Body of pancreas (tissue), 4 donors: ENCODE measurements around the gene SCN4A. TPM values are rescaled to one million over a fixed set of nuclear protein-coding genes. Genes with fewer than 3 reads are reported as not detected.

ENCODE experiments used
- ATAC-seq: fragments of 150-250 bp; one replicate; pipeline ENCODE4 v1.9.1; 2016
- DNase-seq, 4 donors: peaks; one replicate each; pipeline ENCODE4 v3.0.0-alpha.2; 2019
- H3K27ac ChIP-seq, 4 donors: fragments of 200-600 bp; sonication (generic); 1 replicate in 3 of 4; 2 replicates in 1 of 4; pipeline versions ENCODE4 v1.5.1 to v1.6.1; 2016 to 2019; ENCODE audit warnings: mild to moderate bottlenecking in 1 of 4, mixed read lengths in 1 of 4, moderate library complexity in 1 of 4
- H3K27me3 ChIP-seq, 2 donors: fragments of 200-600 bp; sonication (generic); one replicate each; pipeline ENCODE4 v1.6.0; 2016; ENCODE audit warnings: mild to moderate bottlenecking in 1 of 2
- H3K36me3 ChIP-seq, 2 donors: fragments of 200-600 bp; sonication (generic); replicated peaks in 1 of 2; 2 replicates each; pipeline ENCODE4 v1.5.1; 2016; ENCODE audit warnings: low read depth in 2 of 2; ENCODE audit not compliant: insufficient read depth in 1 of 2
- H3K4me1 ChIP-seq: fragments of 200-600 bp; sonication (generic); one replicate; pipeline ENCODE4 v1.6.0; 2016
- H3K4me3 ChIP-seq, 2 donors: fragments of 200-600 bp; sonication (generic); 1 replicate in 1 of 2; 2 replicates in 1 of 2; pipeline ENCODE4 v1.5.1; 2016 to 2019
- H3K9me3 ChIP-seq, 3 donors: fragments of 200-600 bp; sonication (generic); 1 replicate in 2 of 3; 2 replicates in 1 of 3; pipeline ENCODE4 v1.5.1; 2016
- CTCF ChIP-seq, 7 experiments: fragments of 450-650 bp in 4 of 7; fragments of 200-600 bp in 3 of 7; sonication (generic) in 3 of 7; IDR thresholded peaks; one replicate each; pipeline ENCODE4 v1.5.1; 2016 to 2019; ENCODE audit warnings: antibody characterized with exemption in 7 of 7
- POLR2A ChIP-seq, 3 donors: fragments of 450-650 bp; IDR thresholded peaks; one replicate each; pipeline ENCODE4 v1.6.1; 2016; ENCODE audit warnings: antibody characterized with exemption in 3 of 3, mild to moderate bottlenecking in 2 of 3
- WGBS, 2 donors: methylation state at CpG; one replicate each; pipeline ENCODE4 v1.1.5; 2017; 5-methylcytosine and 5-hydroxymethylcytosine counted together
- intact Hi-C: fragments of 100-400 bp; cut with DNase I; formaldehyde crosslinking; loops from one replicate; pipeline ENCODE4 v1.15.1; 2023
- total RNA-seq, 2 donors: library from RNA; depleted of rRNA; stranded (reverse); fragments of >200 nt; gene quantifications; one replicate each; pipeline ENCODE4 v1.1.0, GENCODE V29; 2016

The SCN4A gene
- total RNA-seq, 2 donors from 2014 or later, result 0.26 to 1.3 TPM

- Histone ChIP-seq H3K4me3 (no peak overlapping the region), H3K4me1 (peaks cover 20% of the 10 kb centered on the region), H3K27me3 (no peaks in the 10 kb centered on the region), H3K9me3 (no peaks in the 10 kb centered on the region), H3K27ac (no peak overlapping the region), H3K36me3 (no peaks in the 10 kb centered on the region)
- intact Hi-C loops, result no loop called here
- TF ChIP-seq CTCF (IDR thresholded peaks at IDR 0.05) (no peak), POLR2A (IDR thresholded peaks at IDR 0.05) (no peak)
- 43 to 44% methylated on average over 23 to 33 of the region's 35 CpGs for WGBS, 2 donors
- DNase-seq (peak in 1 of 4 donors; percentile 7), ATAC-seq (no peak)
Observed at GRCh38 chr17:63988741-63989621, 16.3 kb upstream of the SCN4A start.

GRCh38 chr17:63988127-63988478 is 15.4 kb upstream of the SCN4A start:
- no peak for DNase-seq
- Histone ChIP-seq H3K4me1 (peaks cover 20% of the 10 kb centered on the region), H3K4me3 (no peak overlapping the region)

GRCh38 chr17:63987221-63988126 is 14.8 kb upstream of the SCN4A start:
- H3K9me3 ChIP-seq, result no peaks in the 10 kb centered on the region
- intact Hi-C loops, result no loop called here
- WGBS, 2 donors, result 60 to 69% methylated on average over 13 to 18 of the region's 18 CpGs
- H3K36me3 ChIP-seq, result no peaks in the 10 kb centered on the region
- TF ChIP-seq CTCF (IDR thresholded peaks at IDR 0.05), result no peak
- no peak for TF ChIP-seq POLR2A (IDR thresholded peaks at IDR 0.05)
- H3K27ac ChIP-seq, result no peak overlapping the region
- no peak overlapping the region for H3K4me3 ChIP-seq
- peak in 1 of 4 donors; percentile 8 for DNase-seq
- H3K4me1 ChIP-seq, result peaks cover 20% of the 10 kb centered on the region
- H3K27me3 ChIP-seq, result no peaks in the 10 kb centered on the region
- ATAC-seq, result no peak

More at GRCh38 chr17:63988127-63988478, 15.4 kb upstream of the SCN4A start:
- Histone ChIP-seq H3K27ac (no peak overlapping the region), H3K9me3 (no peaks in the 10 kb centered on the region), H3K36me3 (no peaks in the 10 kb centered on the region), H3K27me3 (no peaks in the 10 kb centered on the region)
- intact Hi-C loops, result no loop called here
- no peak for ATAC-seq
- no peak for TF ChIP-seq CTCF (IDR thresholded peaks at IDR 0.05)
- no peak for TF ChIP-seq POLR2A (IDR thresholded peaks at IDR 0.05)
- WGBS, 2 donors, result 87% methylated on average over 4 of the region's 5 CpGs; no CpG with 5 or more reads in 1 of the 2 donors

- Histone ChIP-seq H3K27ac (no peak overlapping the region), H3K4me3 (no peak overlapping the region), H3K4me1 (peaks cover 20% of the 10 kb centered on the region), H3K27me3 (no peaks in the 10 kb centered on the region), H3K36me3 (no peaks in the 10 kb centered on the region), H3K9me3 (no peaks in the 10 kb centered on the region)
- ATAC-seq (no peak), DNase-seq (peak in 2 of 4 donors; percentile 25 to 30)
- TF ChIP-seq CTCF (IDR thresholded peaks at IDR 0.05) (no peak), POLR2A (IDR thresholded peaks at IDR 0.05) (no peak)
- intact Hi-C loops, result no loop called here
- 10 to 15% methylated on average over 3 of the region's 3 CpGs for WGBS, 2 donors
Observed at GRCh38 chr17:63986821-63987220, 14.1 kb upstream of the SCN4A start.
